ENCODE measurements around the gene PAX2. TPM values are rescaled to one million over a fixed set of nuclear protein-coding genes. Genes with fewer than 3 reads are reported as not detected.

PAX2 gene
- total RNA-seq, 4 donors from 2014 or later, result not detected

GRCh38 chr10:100800931-100801330 lies 55.5 kb downstream of the PAX2 start:
- intact Hi-C loops (cut with DNase I), result no loop called here
- H3K4me3 ChIP-seq, result no peak overlapping the region
- TF ChIP-seq POLR2A (IDR thresholded peaks at IDR 0.05; ENCODE audit: low read depth) (no peak), EP300 (IDR thresholded peaks at IDR 0.05) (no peak), POLR2AphosphoS5 (IDR thresholded peaks at IDR 0.05) (no peak), CTCF (IDR thresholded peaks at IDR 0.05) (no peak)
- peaks cover 0 to 82% (median 0%) of the 10 kb centered on the region in 4 donors for H3K27me3 ChIP-seq
- H3K27ac ChIP-seq (replicated peaks in 1 of 4), result no peak overlapping the region
- H3K36me3 ChIP-seq, result no peaks in the 10 kb centered on the region
- H3K9me3 ChIP-seq, result no peaks in the 10 kb centered on the region
- no peaks in the 10 kb centered on the region for H3K4me1 ChIP-seq
- 55% methylated on average over 4 of the region's 4 CpGs for WGBS
- no peak for DNase-seq (ENCODE audit: extremely low spot score)

- no peak overlapping the region for H3K4me3 ChIP-seq
- intact Hi-C loops (cut with DNase I), result no loop called here
- H3K27ac ChIP-seq (replicated peaks in 1 of 4), result no peak overlapping the region
- no peaks in the 10 kb centered on the region for H3K9me3 ChIP-seq
- DNase-seq (ENCODE audit: extremely low spot score), result no peak
- no peaks in the 10 kb centered on the region for H3K36me3 ChIP-seq
- TF ChIP-seq POLR2AphosphoS5 (IDR thresholded peaks at IDR 0.05) (no peak), POLR2A (IDR thresholded peaks at IDR 0.05; ENCODE audit: low read depth) (no peak), CTCF (IDR thresholded peaks at IDR 0.05) (no peak), EP300 (IDR thresholded peaks at IDR 0.05) (no peak)
- WGBS, result 72% methylated on average over 2 of the region's 2 CpGs
- peaks cover 0 to 86% (median 0%) of the 10 kb centered on the region in 4 donors for H3K27me3 ChIP-seq
- H3K4me1 ChIP-seq, result no peaks in the 10 kb centered on the region
Measured at GRCh38 chr10:100802196-100802595, 56.8 kb downstream of the PAX2 start.

GRCh38 chr10:100802607-100803006 lies 57.2 kb downstream of the PAX2 start:
- DNase-seq (ENCODE audit: extremely low spot score), result no peak
- no peaks in the 10 kb centered on the region for H3K4me1 ChIP-seq
- 58% methylated on average over 10 of the region's 10 CpGs for WGBS
- peaks cover 0 to 87% (median 0%) of the 10 kb centered on the region in 4 donors for H3K27me3 ChIP-seq
- TF ChIP-seq EP300 (IDR thresholded peaks at IDR 0.05) (no peak), CTCF (IDR thresholded peaks at IDR 0.05) (no peak), POLR2AphosphoS5 (IDR thresholded peaks at IDR 0.05) (no peak), POLR2A (IDR thresholded peaks at IDR 0.05; ENCODE audit: low read depth) (no peak)
- no peaks in the 10 kb centered on the region for H3K9me3 ChIP-seq
- no peak overlapping the region for H3K4me3 ChIP-seq
- no peak overlapping the region for H3K27ac ChIP-seq (replicated peaks in 1 of 4)
- intact Hi-C loops (cut with DNase I), result no loop called here
- no peaks in the 10 kb centered on the region for H3K36me3 ChIP-seq

GRCh38 chr10:100803492-100803891 lies 58.1 kb downstream of the PAX2 start:
- intact Hi-C loops (cut with DNase I), result no loop called here
- Histone ChIP-seq H3K27me3 (peaks cover 0 to 91% (median 0%) of the 10 kb centered on the region in 4 donors), H3K9me3 (no peaks in the 10 kb centered on the region), H3K4me3 (no peak overlapping the region), H3K4me1 (no peaks in the 10 kb centered on the region), H3K36me3 (no peaks in the 10 kb centered on the region), H3K27ac (replicated peaks in 1 of 4) (no peak overlapping the region)
- TF ChIP-seq EP300 (IDR thresholded peaks at IDR 0.05) (no peak), POLR2A (IDR thresholded peaks at IDR 0.05; ENCODE audit: low read depth) (no peak), POLR2AphosphoS5 (IDR thresholded peaks at IDR 0.05) (no peak), CTCF (IDR thresholded peaks at IDR 0.05) (no peak)
- no peak for DNase-seq (ENCODE audit: extremely low spot score)
- 44% methylated on average over 6 of the region's 6 CpGs for WGBS

- Histone ChIP-seq H3K4me3 (no peak overlapping the region), H3K36me3 (no peaks in the 10 kb centered on the region), H3K9me3 (no peaks in the 10 kb centered on the region), H3K4me1 (no peaks in the 10 kb centered on the region), H3K27ac (replicated peaks in 1 of 4) (no peak overlapping the region), H3K27me3 (peaks cover 0 to 91% (median 0%) of the 10 kb centered on the region in 4 donors)
- intact Hi-C loops (cut with DNase I), result no loop called here
- TF ChIP-seq CTCF (IDR thresholded peaks at IDR 0.05) (no peak), POLR2A (IDR thresholded peaks at IDR 0.05; ENCODE audit: low read depth) (no peak), POLR2AphosphoS5 (IDR thresholded peaks at IDR 0.05) (no peak), EP300 (IDR thresholded peaks at IDR 0.05) (no peak)
- WGBS, result 64% methylated on average over 7 of the region's 7 CpGs
- DNase-seq (ENCODE audit: extremely low spot score), result no peak
Measured at GRCh38 chr10:100803908-100804307, 58.5 kb downstream of the PAX2 start.
